Measurements from ENCODE around the gene RNF34.
A peak's percentile ranks its signal among the peaks of the same experiment; 100 is the strongest.

The RNF34 gene

GRCh38 chr12:121466794-121467637 lies 67.1 kb downstream of the RNF34 start:
- DNase-seq (ENCODE audit: low read depth), result peak; percentile 76

GRCh38 chr12:121467638-121468498 lies 68.0 kb downstream of the RNF34 start:
- DNase-seq (ENCODE audit: low read depth), result peak; percentile 1

- no peak for DNase-seq (ENCODE audit: low read depth)
Observed at GRCh38 chr12:121468499-121468801, 68.5 kb downstream of the RNF34 start.

GRCh38 chr12:121470751-121471150 lies 70.8 kb downstream of the RNF34 start:
- DNase-seq (ENCODE audit: low read depth), result no peak

GRCh38 chr12:121472150-121472905 lies 72.4 kb downstream of the RNF34 start:
- no peak for DNase-seq (ENCODE audit: low read depth)

Data from stimulated activated CD8-positive, alpha-beta memory T cell treated with anti-CD3 and anti-CD28 coated beads, Interleukin-12 subunit alpha, Interleukin-12 subunit beta, amount 100 ng/mL, for 1 hour (primary cell).